Heart left ventricle (tissue), 16 donors: ENCODE results near the gene AGPAT2. TPM values are rescaled to one million over a fixed set of nuclear protein-coding genes. Genes with fewer than 3 reads are reported as not detected.

Source experiments
- ATAC-seq, 4 donors: fragments of 200-7000 bp; cut with Tn5 transposase; one replicate each; pipeline ENCODE4 v1.9.1; 2020 to 2022; ENCODE audit warnings: moderate library complexity in 4 of 4, mild to moderate bottlenecking in 3 of 4, moderate number of reproducible peaks in 1 of 4
- DNase-seq, 5 donors: peaks; one replicate each; pipeline ENCODE4 v3.0.0-alpha.2; 2020
- H3K27ac ChIP-seq, 12 donors: fragments of 200-600 bp; sonication (generic) in 4 of 12; one replicate each; pipeline versions ENCODE4 v1.5.0 to v1.8.0; 2016 to 2022; ENCODE audit warnings: mild to moderate bottlenecking in 2 of 12
- H3K27me3 ChIP-seq, 9 donors: fragments of 200-600 bp; sonication (generic) in 2 of 9; one replicate each; pipeline versions ENCODE4 v1.5.1 to v1.8.0; 2016 to 2022; ENCODE audit warnings: mild to moderate bottlenecking in 3 of 9
- H3K36me3 ChIP-seq, 9 donors: fragments of 200-600 bp; sonication (generic) in 2 of 9; one replicate each; pipeline versions ENCODE4 v1.5.0 to v1.8.0; 2018 to 2022; ENCODE audit warnings: mild to moderate bottlenecking in 2 of 9
- H3K4me1 ChIP-seq, 12 donors: fragments of 200-600 bp; sonication (generic) in 4 of 12; one replicate each; pipeline versions ENCODE4 v1.5.0 to v1.8.0; 2016 to 2022; ENCODE audit warnings: mild to moderate bottlenecking in 3 of 12
- H3K4me3 ChIP-seq, 12 donors: fragments of 200-600 bp; sonication (generic) in 4 of 12; one replicate each; pipeline versions ENCODE4 v1.5.0 to v1.8.0; 2017 to 2022; ENCODE audit warnings: mild to moderate bottlenecking in 9 of 12, moderate library complexity in 4 of 12
- H3K9me3 ChIP-seq, 12 donors: fragments of 200-600 bp; sonication (generic) in 4 of 12; one replicate each; pipeline versions ENCODE4 v1.5.0 to v1.8.0; 2016 to 2022; ENCODE audit warnings: mild to moderate bottlenecking in 1 of 12
- POLR2A ChIP-seq, 2 donors: fragments of 450-650 bp; IDR thresholded peaks; one replicate each; pipeline ENCODE4 v1.6.1; 2017; ENCODE audit warnings: antibody characterized with exemption in 2 of 2, mild to moderate bottlenecking in 2 of 2, moderate library complexity in 2 of 2
- WGBS, 4 donors: extraction: QIAGEN DNeasy Blood & Tissue Kit in 2 of 4; methylation state at CpG; one replicate each; pipeline versions ENCODE4 v1.1.5 to v1.1.7; 2013 to 2018; 5-methylcytosine and 5-hydroxymethylcytosine counted together
- intact Hi-C, 10 donors: fragments of 100-400 bp; cut with DNase I; formaldehyde crosslinking; loops; one replicate each; pipeline versions ENCODE4 v1.11.1 to v1.14.2; 2022
- polyA plus RNA-seq, 2 donors: library from polyadenylated mRNA; stranded (reverse); fragments of 200-250 nt; gene quantifications; one replicate each; pipeline ENCODE4 v1.2.3, GENCODE V29; 2013
- total RNA-seq, 9 donors: library from RNA; depleted of rRNA in 2 of 9; stranded (reverse); fragments of >200 nt in 2 of 9; fragmentation: NEBNext Ultra II Directional in 3 of 9; extraction: Animal tissue kit (Norgen Biotek cat#: 25700) in 3 of 9; gene quantifications; one replicate each; pipeline versions ENCODE4 v1.1.0 to v1.2.4, GENCODE V29; 2016 to 2023
- TF ChIP-seq, protein P1 (sequence below), 12 donors: fragments of 200-600 bp; sonication (generic) in 4 of 12; IDR thresholded peaks; one replicate each; pipeline versions ENCODE4 v1.5.0 to v1.8.0; 2018 to 2022; ENCODE audit warnings: antibody characterized with exemption in 12 of 12, mild to moderate bottlenecking in 5 of 12
- donor health status: ischemic (EF 13 %, LVEDD 7.1; RV severe dilation, severe dysfunction).
- donor health status: healthy with polysubstance abuse.
- donor health status: DM: no; HTN: yes; CAD: no.
- donor health status: DM: no; HTN: no; CAD: no.
- donor health status: ischemic (EF 25% LVEDD 6.9; RV normal size, moderate dysfunction).
- donor health status: ischemic (EF 25% LVEDD 5.7; RV mildly dilated, moderate dysfunction).
- donor health status: healthy.
- donor health status: DM: yes; HTN: yes; CAD: no.
- donor health status: ischemic (EF 35%, LVEDD 5.7; RV mildly dilated, moderate dysfunction).
- donor health status: nonischemic (EF 11% LVEDD 7.7; RV severe dilation, severe dysfunction).
- donor health status: DM: yes; HTN: yes; CAD: no.
- donor health status: PGD.
- donor health status: ischemic (EF 29% LVEDD 5.4; RV normal size, mild dysfunction).
- donor health status: nonischemic (EF 23%, LVEDD 6.1; RV moderate dilation, normal function).

Gene AGPAT2
- total and polyA plus RNA-seq, 11 donors, result 52.4 to 122 (median 69.3) TPM

DNA sequence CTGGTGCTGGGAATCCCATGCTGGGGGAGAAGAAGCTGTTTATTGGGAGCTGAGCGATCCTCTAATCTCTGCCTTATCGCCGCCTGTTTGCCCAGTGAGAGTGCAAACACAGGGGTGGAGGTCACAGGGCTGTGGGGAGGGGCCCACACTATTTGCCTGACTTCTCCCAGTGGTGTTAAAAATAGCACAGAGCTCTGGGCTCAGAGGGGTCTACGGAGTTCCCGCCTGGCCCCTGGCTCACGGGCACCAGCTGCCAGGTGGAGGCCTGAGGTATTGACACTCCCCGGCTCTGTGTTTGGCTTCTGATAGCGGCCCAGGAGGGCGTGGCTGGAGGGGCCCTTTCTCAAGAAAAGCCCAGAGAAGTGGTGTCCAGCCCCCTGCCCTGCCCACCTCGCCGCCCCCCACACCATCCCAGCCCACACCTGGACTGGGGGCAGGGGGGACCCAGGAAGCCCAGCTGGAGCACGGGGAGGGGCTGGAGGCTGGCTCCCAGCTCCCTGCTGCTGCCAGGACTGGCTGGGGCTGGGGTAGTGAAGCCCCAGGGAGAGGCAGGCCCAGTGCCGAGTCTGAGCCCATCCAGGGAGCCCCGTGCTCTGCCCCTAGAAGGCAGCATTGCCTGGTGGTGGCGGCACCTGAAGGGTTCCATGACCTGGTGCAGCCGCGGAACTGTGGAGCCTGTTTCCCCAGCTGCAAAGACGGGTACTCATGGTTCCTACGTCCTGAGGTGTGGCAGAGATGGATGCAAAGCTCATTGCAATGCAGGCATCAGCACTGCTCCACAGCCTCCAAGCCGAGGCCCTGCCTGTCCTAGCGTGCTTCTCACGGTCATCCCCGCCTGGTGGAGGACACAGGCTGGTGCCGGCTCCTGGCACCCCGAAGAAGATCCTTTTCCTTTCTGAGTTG, 60.3 kb downstream of the AGPAT2 start:
- TF ChIP-seq, protein P1, sequence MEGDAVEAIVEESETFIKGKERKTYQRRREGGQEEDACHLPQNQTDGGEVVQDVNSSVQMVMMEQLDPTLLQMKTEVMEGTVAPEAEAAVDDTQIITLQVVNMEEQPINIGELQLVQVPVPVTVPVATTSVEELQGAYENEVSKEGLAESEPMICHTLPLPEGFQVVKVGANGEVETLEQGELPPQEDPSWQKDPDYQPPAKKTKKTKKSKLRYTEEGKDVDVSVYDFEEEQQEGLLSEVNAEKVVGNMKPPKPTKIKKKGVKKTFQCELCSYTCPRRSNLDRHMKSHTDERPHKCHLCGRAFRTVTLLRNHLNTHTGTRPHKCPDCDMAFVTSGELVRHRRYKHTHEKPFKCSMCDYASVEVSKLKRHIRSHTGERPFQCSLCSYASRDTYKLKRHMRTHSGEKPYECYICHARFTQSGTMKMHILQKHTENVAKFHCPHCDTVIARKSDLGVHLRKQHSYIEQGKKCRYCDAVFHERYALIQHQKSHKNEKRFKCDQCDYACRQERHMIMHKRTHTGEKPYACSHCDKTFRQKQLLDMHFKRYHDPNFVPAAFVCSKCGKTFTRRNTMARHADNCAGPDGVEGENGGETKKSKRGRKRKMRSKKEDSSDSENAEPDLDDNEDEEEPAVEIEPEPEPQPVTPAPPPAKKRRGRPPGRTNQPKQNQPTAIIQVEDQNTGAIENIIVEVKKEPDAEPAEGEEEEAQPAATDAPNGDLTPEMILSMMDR (IDR thresholded peaks at IDR 0.05), result no peak
- no peak for TF ChIP-seq POLR2A (IDR thresholded peaks at IDR 0.05)
- DNase-seq (peak in 2 of 5 donors; percentile 6 to 44), ATAC-seq (no peak)
- intact Hi-C loops, result loop anchor here in 6 of 10 donors (2.0 to 10.0 kb wide), 4 partner anchors 80 to 138 kb away; partner anchors contain the start of gene NOTCH1 (in 2 of the 6)
- Histone ChIP-seq H3K9me3 (no peaks in the 10 kb centered on the region), H3K27me3 (peaks cover 0 to 2% (median 0%) of the 10 kb centered on the region in 9 donors), H3K4me3 (no peak overlapping the region), H3K4me1 (peaks cover 8 to 59% (median 41%) of the 10 kb centered on the region in 12 donors), H3K27ac (no peak overlapping the region), H3K36me3 (no peaks in the 10 kb centered on the region)
- 71 to 77% (median 76%) methylated on average over 21 to 25 of the region's 25 CpGs for WGBS, 4 donors

DNA sequence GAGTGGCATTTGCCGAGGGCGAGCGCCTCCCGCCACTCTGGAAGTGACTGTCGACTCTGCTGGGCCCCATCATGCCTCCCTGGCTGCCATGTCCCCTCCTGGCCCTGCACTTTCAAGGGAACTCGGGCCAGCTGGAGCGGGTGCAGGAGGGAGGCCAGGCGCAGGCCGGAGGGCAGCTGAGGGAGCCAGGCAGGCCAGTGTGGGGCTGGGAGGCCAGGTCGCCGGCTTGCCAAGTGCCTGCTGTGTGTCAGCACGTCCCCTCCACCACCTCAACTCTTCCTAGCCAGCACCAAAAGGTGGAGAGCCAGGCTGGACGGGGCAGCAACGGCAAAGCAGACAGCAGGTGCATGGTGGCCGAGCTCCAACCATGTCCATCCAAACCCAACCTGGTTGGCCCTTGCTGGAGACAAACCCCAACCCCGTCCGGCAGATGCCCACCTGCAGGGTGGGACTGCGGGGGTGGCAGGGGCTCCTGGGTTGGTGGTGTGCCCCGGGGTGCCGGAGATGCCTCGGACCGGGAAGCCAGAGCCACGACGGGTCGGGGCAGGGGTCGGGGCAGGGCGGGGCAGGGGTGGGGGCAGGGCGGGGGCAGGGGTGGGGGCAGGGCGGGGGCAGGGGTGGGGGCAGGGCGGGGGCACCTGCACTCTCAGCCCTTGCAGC, 61.1 kb downstream of the AGPAT2 start:
- peak overlapping the region in 10 of 12 donors; percentile 26 to 75 (median 58) for H3K27ac ChIP-seq
- DNase-seq, result peak in 3 of 5 donors; percentile 20 to 71 (median 41)

DNA sequence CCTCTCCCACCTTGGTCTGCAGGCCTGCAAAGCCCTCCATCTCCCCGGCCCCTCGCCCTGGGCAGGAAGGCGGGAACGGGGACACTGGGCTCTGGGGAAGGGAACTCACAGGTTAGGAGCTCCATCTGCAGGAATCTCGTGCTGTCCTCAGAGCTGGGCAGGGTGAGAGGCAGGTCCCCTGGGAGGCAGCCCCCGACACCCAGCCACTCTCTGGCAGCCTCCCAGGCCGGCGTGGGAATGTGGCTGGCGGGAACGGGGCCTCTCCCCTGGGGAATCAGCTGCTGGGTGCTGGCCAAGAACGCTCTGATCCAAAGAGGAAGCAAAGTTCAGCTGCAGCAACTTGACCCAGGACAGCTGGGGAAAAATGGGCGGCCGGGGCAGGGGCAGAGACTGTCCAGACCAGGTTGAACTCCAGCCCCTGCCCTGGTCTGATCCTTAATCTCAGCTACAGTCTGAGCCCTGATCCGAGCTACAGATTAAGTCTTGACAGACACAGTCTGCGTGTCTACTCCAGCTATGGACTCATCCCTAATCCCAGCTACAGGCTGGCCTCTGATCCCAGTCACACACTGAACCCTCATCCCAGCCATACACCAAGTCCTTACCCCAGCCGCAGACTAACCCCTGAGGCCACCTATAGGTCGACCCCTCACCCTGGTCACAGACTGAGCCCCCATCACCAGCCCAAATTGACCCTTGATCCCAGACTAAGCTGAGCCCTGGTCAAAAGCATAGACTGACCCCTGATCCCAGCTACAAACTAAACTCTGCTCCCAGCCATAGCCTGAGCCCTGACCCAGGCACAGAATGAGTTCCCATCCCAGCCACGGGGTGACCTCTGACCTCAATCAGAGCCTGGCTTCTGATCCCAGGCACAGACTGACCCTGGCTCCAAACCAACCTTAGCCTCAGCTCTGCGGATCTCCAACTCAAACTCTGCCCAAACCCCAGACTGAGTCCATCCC, 61.9 kb downstream of the AGPAT2 start:
- no peaks in the 10 kb centered on the region for H3K36me3 ChIP-seq
- DNase-seq (peak; percentile 90 to 93 (median 91)), ATAC-seq (peak; percentile 75 to 88 (median 83))
- intact Hi-C loops, result loop anchor here in 7 of 10 donors (1.0 to 10.0 kb wide), 6 partner anchors 78 to 137 kb away; partner anchors contain the start of gene NOTCH1 (in 3 of the 7)
- H3K4me3 ChIP-seq, result no peak overlapping the region
- H3K4me1 ChIP-seq, result peaks cover 8 to 49% (median 36%) of the 10 kb centered on the region in 12 donors
- no peaks in the 10 kb centered on the region for H3K9me3 ChIP-seq
- WGBS, 4 donors, result 12 to 26% (median 20%) methylated on average over 15 to 19 of the region's 19 CpGs
- peak overlapping the region in 11 of 12 donors; percentile 26 to 75 (median 54) for H3K27ac ChIP-seq
- H3K27me3 ChIP-seq, result no peaks in the 10 kb centered on the region
- TF ChIP-seq POLR2A (IDR thresholded peaks at IDR 0.05), result no peak
- TF ChIP-seq, protein P1 (IDR thresholded peaks at IDR 0.05), result peak; percentile 30 to 81 (median 63)

More for the DNA sequence above, 61.1 kb downstream of the AGPAT2 start:
- no peak overlapping the region for H3K4me3 ChIP-seq
- TF ChIP-seq POLR2A (IDR thresholded peaks at IDR 0.05), result no peak
- TF ChIP-seq, protein P1 (IDR thresholded peaks at IDR 0.05), result no peak
- no peaks in the 10 kb centered on the region for H3K9me3 ChIP-seq
- peaks cover 8 to 54% (median 40%) of the 10 kb centered on the region in 12 donors for H3K4me1 ChIP-seq
- intact Hi-C loops, result loop anchor here in 6 of 10 donors (2.0 to 10.0 kb wide), 4 partner anchors 79 to 137 kb away; partner anchors contain the start of gene NOTCH1 (in 2 of the 6)
- no peaks in the 10 kb centered on the region for H3K36me3 ChIP-seq
- ATAC-seq, result peak in 2 of 4 donors; percentile 4 to 25
- 65 to 78% (median 74%) methylated on average over 10 to 30 of the region's 30 CpGs for WGBS, 4 donors
- no peaks in the 10 kb centered on the region for H3K27me3 ChIP-seq
